NCI-H748 treated with DMSO at 0.1 percent for 48 hours (cell line): ENCODE measurements around the gene PAX2.

Experiments used
- DNase-seq: peaks from one replicate; lab custom pipeline; 2025; lab: John Stamatoyannopoulos, UW

PAX2 gene

DNA sequence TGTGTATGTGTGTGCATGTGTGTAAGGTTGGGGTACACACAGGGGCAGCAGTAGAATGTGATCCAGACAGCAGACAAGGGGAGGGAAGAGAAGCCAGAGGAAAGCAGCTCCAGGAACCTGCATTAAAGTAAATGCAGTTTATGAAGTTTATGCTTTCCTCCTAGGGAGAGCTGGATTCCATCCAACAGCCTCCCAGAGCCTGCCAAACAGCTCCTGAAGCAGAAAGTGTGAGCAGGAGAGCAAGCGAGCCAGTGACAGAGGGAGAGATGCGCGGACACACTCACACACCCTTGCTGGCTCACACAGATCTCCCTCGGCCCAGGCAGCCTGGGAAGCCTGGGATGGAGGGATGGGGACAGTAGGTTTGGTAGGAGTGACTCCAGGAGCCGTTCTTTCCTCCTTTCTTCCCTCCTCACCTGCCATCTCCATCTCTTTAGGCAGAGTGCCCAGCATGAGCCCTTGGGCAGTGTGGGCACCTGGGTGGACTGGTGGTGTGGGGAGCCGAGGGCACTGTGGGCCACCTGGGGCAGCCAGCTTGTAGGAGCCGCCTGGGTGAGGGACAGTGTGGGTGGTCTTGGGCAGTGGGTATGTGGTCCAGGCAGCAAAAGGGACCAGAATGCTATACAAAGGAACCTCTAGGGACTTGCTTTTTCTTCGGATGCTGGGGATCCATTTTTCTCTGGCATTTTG is 46.1 kb downstream of the PAX2 start:
- no peak for DNase-seq

DNA sequence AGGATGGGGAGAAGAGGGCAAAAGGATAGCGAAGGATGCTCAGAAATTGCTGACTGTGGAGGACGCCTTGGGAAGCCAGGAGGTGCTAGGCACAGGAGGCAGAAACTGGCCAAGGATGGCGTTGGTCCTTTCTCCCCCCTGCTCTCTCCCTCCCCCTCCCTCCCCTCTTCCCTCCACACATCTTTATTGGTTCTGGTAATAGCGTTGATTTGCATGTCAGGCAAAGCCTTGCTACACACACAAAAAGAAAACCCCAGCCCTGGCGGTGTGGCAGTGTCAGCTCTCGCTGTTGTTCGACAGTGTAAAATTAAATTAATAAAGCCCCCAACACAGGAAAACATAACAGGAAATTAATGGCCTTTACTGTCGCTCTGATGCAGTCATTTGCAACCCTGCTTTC is 47.2 kb downstream of the PAX2 start:
- no peak for DNase-seq

DNA sequence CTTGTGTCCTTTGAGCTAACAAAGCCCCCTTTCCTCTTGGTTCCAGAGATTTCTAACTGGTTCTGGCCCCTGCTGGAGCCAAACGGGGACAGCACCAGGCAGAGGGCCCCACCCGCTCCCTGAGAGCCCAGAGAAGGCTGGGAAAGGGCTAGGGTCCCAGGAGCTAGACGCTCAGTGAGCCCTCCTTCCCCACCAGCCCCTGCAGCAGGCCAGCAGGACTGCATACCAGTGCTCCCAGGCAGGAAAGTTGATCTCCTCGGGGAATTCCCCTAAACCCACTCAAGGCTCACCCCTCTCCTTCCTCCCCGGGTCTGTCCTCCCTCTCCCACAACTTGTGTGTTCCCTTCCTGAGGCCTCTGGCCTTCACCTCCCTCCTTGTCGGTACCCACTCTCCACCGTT is 47.7 kb downstream of the PAX2 start:
- no peak for DNase-seq

DNA sequence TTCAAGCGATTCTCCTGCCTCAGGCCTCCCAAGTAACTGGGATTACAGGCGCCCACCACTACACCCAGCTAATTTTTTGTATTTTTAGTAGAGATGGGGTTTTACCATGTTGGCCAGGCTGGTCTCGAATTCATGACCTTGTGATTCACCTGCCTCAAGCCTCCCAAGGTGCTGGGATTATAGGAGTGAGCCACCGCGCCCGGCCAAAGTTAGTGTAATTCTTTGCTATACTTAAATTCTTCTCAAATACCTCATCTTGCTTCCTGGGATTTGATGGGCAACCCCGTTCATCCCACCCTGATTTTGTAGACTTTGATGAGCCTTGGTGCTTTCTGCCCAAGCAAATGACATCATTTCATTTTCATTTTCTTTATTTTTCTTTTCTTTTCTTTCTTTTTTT is 54.5 kb downstream of the PAX2 start:
- DNase-seq, result no peak

DNA sequence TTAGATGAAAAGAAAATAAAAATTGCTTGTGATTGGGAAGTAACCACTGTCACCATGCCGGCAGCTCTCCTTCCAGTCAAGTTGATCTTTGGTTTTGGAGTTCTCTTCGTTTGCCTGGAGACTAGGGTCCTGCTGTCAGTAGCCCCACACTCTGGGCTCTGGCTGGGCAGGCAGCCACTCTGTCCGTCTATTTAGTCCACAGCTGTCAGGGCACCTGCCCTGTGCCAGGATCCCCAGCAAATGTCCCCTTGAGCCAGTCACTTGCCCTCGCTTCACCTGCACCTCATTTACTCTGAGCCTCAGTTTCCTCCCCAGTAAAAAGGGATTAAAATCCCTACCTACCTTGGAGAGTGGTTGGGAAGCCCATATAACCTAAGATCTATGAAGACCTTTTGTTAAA is 55.5 kb downstream of the PAX2 start:
- no peak for DNase-seq

DNA sequence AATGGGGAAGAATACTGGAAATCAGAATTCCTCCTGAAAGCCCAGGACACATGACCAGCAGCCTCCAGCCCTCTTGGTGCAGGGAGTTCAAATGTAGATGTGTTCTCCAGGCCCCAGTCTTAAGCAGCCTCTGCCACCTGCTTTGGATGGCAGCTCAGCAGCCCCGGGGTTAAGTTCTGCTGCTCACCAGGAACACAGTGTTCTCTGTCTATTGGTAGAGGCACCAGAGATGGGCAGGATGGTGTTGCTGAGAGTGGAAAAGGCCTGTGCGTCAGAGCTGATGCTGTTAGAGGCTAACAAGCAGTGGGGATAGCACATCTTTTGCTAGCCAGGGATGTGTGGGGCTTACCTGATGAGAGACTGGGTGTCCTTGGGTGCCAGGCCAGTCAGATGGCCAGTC is 56.8 kb downstream of the PAX2 start:
- no peak for DNase-seq

DNA sequence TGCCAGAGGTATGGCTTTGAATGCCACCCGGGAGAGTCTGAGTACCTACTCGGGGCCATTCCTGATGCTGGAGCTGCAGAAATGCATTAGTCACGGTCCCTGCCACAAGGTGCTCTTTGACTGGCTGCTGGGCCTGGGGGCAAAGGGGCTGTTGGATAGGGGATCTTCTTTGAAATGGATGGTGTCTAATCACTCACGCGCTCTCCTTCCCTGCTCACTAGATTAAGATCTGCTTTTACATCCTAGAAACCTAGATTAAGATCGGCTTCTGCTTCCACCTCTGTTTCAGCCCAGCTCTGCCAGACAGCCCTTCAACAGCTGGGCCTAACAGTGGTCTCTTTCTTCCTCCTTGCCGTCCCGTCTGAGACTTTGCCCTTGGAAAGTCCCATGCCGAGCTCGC is 57.2 kb downstream of the PAX2 start:
- no peak for DNase-seq

DNA sequence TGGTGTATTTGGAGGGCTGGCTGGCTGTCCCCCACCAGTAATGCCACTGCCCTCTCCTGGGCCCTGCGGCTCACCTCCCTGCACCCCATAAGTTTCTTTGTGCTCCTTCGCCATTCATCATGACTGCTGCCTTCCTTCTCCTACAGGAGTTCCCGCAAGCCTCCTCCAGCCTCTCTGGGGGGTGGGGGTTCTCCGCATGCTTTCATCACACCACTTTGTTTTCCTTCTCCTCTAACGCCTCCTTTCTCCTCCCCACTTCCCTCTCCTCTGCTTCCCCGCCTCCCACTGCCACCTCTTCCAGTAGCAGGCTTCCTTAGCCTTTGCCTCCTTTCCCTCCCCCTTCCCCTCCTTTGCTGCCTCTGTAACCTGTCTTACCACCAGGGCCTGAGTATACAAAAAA is 58.1 kb downstream of the PAX2 start:
- no peak for DNase-seq

DNA sequence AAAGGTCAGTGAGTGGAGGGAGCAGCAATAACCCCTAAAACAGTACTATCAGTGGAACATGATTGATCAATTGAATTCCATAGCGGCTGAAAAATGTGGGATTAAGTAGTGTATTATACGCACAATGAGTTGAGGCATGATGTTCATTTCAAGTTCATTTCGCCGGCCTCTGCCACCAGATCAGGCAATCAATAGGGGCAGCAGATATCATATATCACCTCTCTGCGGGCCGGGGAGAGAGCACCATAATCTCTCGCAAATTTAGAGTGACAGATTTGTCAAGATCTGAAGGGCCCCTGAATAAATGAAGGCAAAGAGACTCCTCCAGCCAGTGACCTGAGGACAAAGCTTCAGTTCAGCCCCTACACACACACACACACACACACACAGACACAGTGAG is 58.5 kb downstream of the PAX2 start:
- DNase-seq, result no peak

DNA sequence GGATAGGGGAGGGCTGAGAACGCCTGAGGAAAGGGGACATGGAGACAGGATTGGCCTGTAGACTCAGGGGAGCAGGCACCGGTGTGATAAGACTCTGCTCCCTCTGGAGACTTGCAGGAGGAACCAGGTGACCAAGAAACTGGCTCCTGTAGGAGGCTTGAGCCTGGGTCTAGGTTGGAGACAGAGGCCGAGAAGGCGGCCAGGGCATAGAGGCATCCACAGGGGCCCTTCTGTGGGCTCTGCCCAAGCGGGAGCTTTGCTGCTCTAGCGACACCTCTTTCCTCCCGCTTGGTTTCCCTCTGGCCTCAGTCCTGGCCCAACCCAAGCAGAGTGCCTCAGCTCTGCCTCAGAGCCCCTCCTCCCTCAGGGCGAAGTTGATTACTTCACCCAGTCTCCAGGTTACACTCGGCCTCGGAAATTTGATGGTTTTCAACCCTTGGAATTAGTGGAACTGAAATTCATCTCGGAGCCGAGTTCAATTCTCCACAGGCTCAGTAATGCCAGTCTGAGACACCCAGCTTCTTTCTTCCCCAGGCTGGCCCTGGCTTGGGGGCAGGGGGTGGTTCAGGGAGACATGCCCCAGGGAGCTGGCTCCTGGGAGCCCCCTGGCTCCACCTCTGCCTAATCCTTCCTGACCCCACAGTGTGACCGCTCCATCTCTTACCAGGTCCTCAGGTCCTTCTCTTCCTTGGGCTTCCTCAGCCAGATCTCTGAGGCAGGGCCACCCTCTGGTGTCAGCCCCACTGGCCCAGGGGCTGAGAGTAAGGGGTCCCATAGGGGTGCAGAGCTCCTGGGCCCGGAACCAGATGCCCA is 60.4 kb downstream of the PAX2 start:
- no peak for DNase-seq

DNA sequence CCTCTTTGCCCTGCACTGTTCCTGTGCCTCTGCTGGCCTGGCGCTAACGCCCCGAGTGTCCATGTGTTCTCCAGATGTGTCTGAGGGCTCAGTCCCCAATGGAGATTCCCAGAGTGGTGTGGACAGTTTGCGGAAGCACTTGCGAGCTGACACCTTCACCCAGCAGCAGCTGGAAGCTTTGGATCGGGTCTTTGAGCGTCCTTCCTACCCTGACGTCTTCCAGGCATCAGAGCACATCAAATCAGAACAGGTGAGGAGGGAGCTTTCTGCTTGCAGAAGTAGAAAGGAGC is 60.9 kb downstream of the PAX2 start:
- DNase-seq, result no peak

DNA sequence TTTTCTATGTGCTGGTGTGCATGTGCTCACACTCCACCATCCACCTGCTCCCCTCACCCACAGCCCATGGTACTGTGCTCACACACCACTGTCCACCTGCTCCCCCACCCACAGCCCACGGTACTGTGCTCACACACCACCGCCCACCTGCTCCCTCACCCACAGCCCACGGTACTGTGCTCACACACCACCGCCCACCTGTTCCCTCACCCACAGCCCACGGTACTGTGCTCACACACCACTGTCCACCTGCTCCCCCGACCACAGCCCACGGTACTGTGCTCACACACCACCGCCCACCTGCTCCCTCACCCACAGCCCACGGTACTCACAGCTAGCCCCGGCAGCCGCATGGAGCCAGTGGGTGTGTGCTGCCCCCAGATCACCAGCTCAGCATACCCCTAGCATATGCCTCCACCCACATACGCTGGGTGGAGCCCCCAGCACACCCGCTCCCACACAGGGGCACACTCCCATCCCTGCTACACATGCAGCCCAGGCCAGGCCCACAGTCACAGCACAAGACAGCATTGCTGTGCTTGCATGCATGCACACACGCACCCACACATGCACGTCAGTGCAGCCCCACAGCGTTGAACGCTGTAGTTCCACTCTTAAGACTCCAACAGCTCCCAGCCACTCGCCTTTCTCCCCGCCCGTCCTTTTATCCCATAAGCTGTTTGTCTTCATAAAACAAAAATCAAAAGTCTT is 62.0 kb downstream of the PAX2 start:
- DNase-seq, result no peak

DNA sequence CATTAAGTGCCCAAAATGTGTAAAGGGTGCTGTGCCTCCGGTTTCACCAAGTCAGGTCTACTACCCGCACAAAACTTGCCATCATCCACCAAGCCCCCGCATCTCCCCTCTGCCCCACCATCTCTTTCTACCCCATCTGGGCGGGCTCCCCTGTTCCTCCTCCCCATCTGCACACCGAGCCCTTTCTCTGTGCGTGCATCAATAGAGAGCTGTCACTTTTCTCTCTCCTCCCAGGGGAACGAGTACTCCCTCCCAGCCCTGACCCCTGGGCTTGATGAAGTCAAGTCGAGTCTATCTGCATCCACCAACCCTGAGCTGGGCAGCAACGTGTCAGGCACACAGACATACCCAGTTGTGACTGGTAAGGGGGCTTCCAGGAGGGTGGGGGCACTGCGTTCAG is 63.5 kb downstream of the PAX2 start:
- no peak for DNase-seq

DNA sequence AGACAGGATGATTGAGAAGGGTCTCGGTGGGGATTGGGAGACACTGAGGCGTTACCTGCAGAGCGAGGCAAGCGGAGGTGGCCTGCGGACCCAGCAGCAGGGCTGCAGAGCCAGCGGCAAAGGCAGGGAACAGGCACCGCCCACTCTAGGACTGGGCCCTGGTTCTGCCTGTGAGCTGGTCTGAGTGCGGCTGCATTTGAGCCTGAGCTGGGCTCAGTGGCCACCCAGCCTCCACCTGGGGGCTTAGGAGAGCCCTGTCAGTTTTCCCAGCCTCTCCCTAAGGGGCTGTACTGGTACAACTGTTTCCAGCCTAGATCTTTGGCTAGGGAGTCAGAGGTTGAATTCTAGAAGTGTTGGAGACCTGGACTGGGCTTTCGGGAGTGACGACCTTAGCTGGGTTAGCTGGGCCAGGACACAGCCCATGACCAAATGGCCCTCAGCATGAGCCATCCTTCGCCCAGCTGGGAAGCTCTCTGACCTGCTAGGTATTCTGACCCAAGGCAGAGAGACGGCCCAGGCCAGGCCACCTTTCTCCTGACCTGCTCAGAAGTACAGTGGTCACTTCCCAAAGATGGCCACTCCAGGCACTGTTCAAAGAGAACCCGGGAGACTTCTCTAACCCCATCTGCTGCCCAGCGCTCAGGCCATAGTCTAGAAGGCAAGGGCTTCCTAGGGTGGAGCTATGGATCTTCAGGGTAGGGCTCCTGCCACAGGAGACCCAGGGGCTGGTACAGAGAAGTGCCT is 64.9 kb downstream of the PAX2 start:
- no peak for DNase-seq

DNA sequence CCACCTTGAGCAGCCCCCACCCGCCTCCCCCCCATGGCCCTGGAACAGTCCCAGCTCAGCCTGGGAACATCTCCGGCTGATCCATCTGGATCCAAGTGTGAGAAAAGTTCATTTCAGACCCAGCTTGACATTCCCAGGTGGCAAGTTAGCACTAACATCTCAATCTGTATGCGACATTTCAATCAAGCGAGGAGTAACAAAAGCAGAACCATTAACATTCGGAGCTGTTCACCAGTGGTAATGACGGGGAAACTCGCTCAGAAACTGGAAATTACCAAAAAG is 65.4 kb downstream of the PAX2 start:
- DNase-seq, result no peak

DNA sequence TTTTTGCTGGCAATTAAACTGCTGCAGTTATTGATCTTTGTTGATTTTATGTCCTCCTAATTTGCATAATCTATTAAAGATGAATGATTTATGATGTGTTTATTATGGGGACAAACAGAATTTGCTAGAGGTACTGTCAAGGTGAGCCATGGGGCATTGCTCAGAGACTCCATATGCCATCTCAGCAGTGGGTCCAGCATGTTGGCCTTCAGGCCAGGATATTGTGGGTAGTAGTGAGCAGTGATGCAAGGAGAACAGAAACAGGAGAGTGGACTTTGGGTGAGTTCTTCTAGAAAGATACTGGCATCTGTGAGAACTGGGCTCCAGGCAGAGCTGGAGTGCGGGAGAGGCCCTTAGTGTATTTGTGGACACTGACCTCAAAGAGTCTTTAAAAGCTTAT is 65.9 kb downstream of the PAX2 start:
- no peak for DNase-seq

DNA sequence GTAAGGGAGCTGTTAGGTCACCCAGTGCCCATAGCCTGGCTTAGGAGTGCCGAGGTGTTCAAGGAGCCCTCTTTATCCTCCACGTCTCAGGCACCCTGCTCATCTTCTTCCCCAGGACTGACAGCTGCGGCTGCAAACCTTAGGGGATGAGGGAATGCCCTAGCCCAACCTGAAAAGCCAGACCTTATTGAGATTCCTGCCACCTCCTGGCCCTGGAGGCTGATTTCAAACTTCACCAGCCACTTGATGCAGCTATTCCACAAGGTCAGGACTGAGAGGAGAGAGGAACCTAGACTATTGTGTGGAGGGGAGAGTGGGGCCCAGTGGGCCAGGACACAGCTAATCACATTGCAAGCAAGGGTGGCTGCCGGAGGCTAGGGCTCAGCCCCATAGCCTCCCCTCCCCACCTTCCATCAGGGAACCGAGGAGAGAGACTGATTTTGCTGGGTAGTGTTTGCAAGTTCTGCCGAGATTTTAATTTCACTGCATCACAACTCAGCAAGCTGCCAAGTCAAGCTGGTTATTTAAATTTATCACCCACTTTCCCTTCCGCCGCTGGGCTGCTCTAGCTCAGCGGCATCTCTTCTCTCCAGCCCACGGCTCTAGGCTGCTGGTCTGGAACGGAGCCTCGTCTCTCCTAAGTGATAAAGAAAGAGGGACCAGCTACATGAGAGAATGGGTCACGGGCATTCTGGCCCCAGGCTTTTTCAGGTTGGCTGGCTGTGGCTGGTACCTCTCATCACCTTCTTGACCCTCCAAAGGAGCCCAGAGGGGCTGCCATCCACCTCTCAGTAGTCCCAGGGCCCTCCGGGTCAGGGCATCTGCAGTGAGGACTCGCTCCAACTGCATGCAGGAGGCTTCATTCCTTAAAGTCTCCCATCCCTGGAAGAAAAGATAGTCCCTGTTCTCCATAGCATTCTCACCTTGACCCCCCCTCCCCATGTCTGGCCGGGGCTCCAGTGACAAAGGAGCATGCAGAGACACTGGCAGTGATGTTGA is 66.7 kb downstream of the PAX2 start:
- DNase-seq, result no peak

DNA sequence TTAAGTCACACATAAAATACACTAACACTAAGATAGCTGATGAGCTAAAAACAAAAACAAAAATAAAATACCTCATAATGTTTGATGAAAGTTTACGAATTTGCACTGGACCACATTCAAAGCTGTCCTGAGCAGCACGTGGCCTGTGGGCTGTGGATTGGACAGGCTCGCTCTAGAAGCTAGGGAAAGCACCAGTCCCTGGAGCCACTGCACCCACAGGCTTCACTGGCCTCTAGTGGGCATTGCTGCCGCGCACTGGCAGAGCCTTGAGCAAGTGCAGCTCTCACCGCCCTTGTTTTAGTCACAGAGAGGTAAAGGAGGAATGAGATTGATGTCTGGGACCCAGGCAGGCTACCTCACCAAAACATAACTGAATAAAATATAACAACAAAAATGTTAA is 67.6 kb downstream of the PAX2 start:
- DNase-seq, result no peak

DNA sequence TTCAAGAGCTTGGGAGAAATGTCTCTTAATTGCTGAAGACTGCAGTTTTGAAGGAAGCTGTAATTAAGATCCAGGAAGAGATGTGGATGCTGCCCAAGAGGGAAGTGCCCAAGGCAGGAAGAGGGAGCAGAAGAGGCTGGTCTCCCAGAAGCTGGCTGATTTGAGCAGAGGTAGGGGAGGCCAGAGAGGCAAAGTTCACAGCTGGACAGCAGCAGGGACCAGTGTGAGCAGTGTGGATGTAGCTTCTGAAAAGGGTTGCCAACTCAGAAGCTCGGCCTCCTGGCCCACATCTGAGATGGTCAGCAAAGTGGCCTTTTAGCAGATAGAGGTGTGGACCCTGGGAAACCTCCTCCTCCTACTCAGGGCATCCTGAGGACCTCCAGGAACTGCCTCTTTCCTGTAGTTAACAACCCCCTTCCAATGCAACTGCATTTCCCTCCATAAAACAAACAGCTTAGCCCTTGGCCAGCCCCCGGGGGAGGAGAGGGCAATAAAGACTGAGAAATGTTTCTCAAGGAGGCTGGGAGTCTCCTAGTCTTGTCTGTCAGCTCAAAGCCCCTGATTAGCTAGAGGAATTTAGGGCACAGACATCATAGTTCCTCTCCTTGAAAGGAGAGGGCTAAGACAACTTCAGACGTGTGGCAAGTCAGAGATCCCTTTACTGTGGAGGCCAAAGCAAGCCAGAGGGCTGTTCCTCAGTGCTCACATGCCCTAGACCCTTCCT is 69.5 kb downstream of the PAX2 start:
- no peak for DNase-seq

DNA sequence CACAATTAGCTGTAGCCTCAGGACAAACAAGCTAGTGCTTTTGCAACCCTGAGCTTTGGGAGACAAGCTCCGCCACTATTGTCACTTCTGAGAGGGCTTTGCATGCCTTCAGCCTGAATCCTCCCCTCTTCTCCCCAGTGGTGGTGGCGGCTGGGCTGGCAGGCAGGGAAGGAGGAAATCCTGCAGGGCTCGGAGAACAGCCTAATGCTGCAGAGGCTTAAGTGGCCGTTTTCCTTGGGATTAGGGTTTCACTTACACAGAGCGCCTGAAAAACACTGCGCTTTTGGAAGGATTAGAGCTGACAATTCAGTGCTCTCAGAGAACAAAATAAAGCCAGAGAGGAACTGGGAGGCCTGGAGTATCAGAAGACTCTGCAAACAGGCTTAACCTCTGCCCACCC is 71.3 kb downstream of the PAX2 start:
- DNase-seq, result no peak

DNA sequence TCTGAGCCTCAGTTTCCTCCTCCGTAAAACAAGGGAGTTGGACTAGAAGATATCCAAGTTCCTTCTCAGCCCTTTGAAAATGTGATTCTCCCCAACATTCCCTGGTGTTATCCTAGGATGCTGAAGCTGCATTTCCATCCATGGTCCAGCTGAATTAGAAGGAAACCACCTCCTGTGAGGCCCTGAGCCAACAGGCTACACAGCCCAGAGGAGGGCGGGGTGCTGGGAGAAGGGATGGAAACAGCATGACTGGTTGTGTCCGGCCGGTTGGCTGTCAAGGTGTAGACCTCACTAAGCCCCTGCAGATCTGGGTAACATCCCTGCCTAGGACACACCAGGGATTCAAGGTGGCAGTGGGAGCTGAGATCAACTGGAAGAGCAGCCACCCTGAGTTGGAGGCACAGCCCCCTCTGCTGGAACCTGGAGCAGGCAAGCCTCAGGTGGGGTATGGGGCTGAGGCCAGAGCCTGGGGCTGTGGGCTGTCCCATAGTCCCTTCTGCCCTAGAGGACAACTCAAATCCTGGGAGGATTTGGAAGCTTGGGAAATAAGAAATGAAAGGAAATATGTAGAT is 72.0 kb downstream of the PAX2 start:
- no peak for DNase-seq
